ENCODE results near the gene CD244. TPM values are rescaled to one million over a fixed set of nuclear protein-coding genes. Genes with fewer than 3 reads are reported as not detected.

The CD244 gene
- polyA plus RNA-seq, 1 donor from 2014 or later, result not detected

GRCh38 chr1:160800142-160800541, 62.5 kb downstream of the CD244 start:
- no peaks in the 10 kb centered on the region for H3K9me2 ChIP-seq (ENCODE audit: insufficient read depth, low read length)
- H2AFZ ChIP-seq (ENCODE audit: low read depth, low read length), result no peak overlapping the region
- H3K9ac ChIP-seq (ENCODE audit: low read length), result no peak overlapping the region
- no peaks in the 10 kb centered on the region for H3K36me3 ChIP-seq (ENCODE audit: insufficient read depth, low read length)
- H3K27ac ChIP-seq (ENCODE audit: low read length), result no peak overlapping the region
- H3K4me3 ChIP-seq (ENCODE audit: low read length), result no peak overlapping the region
- H4K20me1 ChIP-seq (ENCODE audit: insufficient read depth), result no peaks in the 10 kb centered on the region
- TF ChIP-seq MXI1 (conservative IDR thresholded peaks at IDR 0.05; ENCODE audit: poor library complexity, severe bottlenecking), result no peak
- no peak for TF ChIP-seq REST (IDR thresholded peaks at IDR 0.05; ENCODE audit: borderline replicate concordance)
- no peak for TF ChIP-seq TAF1 (IDR thresholded peaks at IDR 0.05; ENCODE audit: low read depth)
- TF ChIP-seq CTCF (IDR thresholded peaks at IDR 0.05; ENCODE audit: poor library complexity, severe bottlenecking), result no peak
- no peak for TF ChIP-seq EP300 (conservative IDR thresholded peaks at IDR 0.05; ENCODE audit: poor library complexity, severe bottlenecking)
- no peak for TF ChIP-seq RAD21 (conservative IDR thresholded peaks at IDR 0.05)
- no peak for TF ChIP-seq POLR2AphosphoS5 (IDR thresholded peaks at IDR 0.05)
- no peaks in the 10 kb centered on the region for H3K27me3 ChIP-seq (ENCODE audit: insufficient read depth, low read depth, low read length)
- H3K9me3 ChIP-seq (ENCODE audit: low read length), result no peaks in the 10 kb centered on the region
- H3F3A ChIP-seq (ENCODE audit: insufficient read depth, low read length, poor library complexity, severe bottlenecking), result no peaks in the 10 kb centered on the region
- no peak overlapping the region for H3K4me2 ChIP-seq (ENCODE audit: low read length)
- no peaks in the 10 kb centered on the region for H3K79me2 ChIP-seq (replicated peaks; ENCODE audit: insufficient read depth, low read length)

GRCh38 chr1:160799641-160800040, 63.0 kb downstream of the CD244 start:
- Histone ChIP-seq H3K79me2 (replicated peaks; ENCODE audit: insufficient read depth, low read length) (no peaks in the 10 kb centered on the region), H3K36me3 (ENCODE audit: insufficient read depth, low read length) (no peaks in the 10 kb centered on the region), H3K9ac (ENCODE audit: low read length) (no peak overlapping the region), H3K9me3 (ENCODE audit: low read length) (no peaks in the 10 kb centered on the region), H4K20me1 (ENCODE audit: insufficient read depth) (no peaks in the 10 kb centered on the region), H3K4me2 (ENCODE audit: low read length) (no peak overlapping the region), H3K9me2 (ENCODE audit: insufficient read depth, low read length) (no peaks in the 10 kb centered on the region), H3K27me3 (ENCODE audit: insufficient read depth, low read depth, low read length) (no peaks in the 10 kb centered on the region), H3K27ac (ENCODE audit: low read length) (no peak overlapping the region), H3F3A (ENCODE audit: insufficient read depth, low read length, poor library complexity, severe bottlenecking) (no peaks in the 10 kb centered on the region), H3K4me3 (ENCODE audit: low read length) (no peak overlapping the region), H2AFZ (ENCODE audit: low read depth, low read length) (no peak overlapping the region)
- TF ChIP-seq EP300 (conservative IDR thresholded peaks at IDR 0.05; ENCODE audit: poor library complexity, severe bottlenecking), result no peak
- no peak for TF ChIP-seq EZH2 (IDR thresholded peaks at IDR 0.05; ENCODE audit: borderline replicate concordance, insufficient read depth, low read length, poor library complexity, severe bottlenecking)
- no peak for TF ChIP-seq CTCF (IDR thresholded peaks at IDR 0.05; ENCODE audit: poor library complexity, severe bottlenecking)
- no peak for TF ChIP-seq RAD21 (conservative IDR thresholded peaks at IDR 0.05)
- TF ChIP-seq MXI1 (conservative IDR thresholded peaks at IDR 0.05; ENCODE audit: poor library complexity, severe bottlenecking), result no peak
- no peak for TF ChIP-seq TAF1 (IDR thresholded peaks at IDR 0.05; ENCODE audit: low read depth)
- TF ChIP-seq REST (IDR thresholded peaks at IDR 0.05; ENCODE audit: borderline replicate concordance), result no peak

All from neural cell (in vitro differentiated cells).